Liver (tissue), 10 donors: ENCODE results near the gene RGP1. TPM values are rescaled to one million over a fixed set of nuclear protein-coding genes. Genes with fewer than 3 reads are reported as not detected.

Source experiments
- DNase-seq: peaks from one replicate; pipeline ENCODE4 v3.0.0-alpha.2; 2017; ENCODE audit warnings: low spot score
- H3K27ac ChIP-seq, 2 donors: one replicate each; pipeline ENCODE4 v1.7.0; 2013; ENCODE audit warnings: inconsistent platforms in 2 of 2, low read length in 2 of 2, control low read depth in 1 of 2, low read depth in 1 of 2, mild to moderate bottlenecking in 1 of 2
- H3K27me3 ChIP-seq, 4 donors: one replicate each; pipeline versions ENCODE4 v1.6.1 to v1.7.0; 2013; ENCODE audit warnings: low read length in 3 of 4, inconsistent platforms in 1 of 4, mild to moderate bottlenecking in 1 of 4, moderate library complexity in 1 of 4; ENCODE audit not compliant: control insufficient read depth in 4 of 4, insufficient read depth in 4 of 4
- H3K36me3 ChIP-seq, 4 donors: one replicate each; pipeline versions ENCODE4 v1.6.1 to v1.7.0; 2013; ENCODE audit warnings: low read length in 3 of 4, mild to moderate bottlenecking in 3 of 4, low read depth in 1 of 4, moderate library complexity in 1 of 4; ENCODE audit not compliant: control insufficient read depth in 4 of 4, insufficient read depth in 3 of 4
- H3K4me1 ChIP-seq, 4 donors: one replicate each; pipeline versions ENCODE4 v1.6.1 to v1.7.0; 2013; ENCODE audit warnings: low read length in 3 of 4, mild to moderate bottlenecking in 3 of 4, moderate library complexity in 1 of 4; ENCODE audit not compliant: control insufficient read depth in 4 of 4, insufficient read depth in 4 of 4
- H3K4me3 ChIP-seq, 3 donors: one replicate each; pipeline versions ENCODE4 v1.6.1 to v1.7.0; 2013; ENCODE audit warnings: low read length in 3 of 3, control low read depth in 1 of 3, low read depth in 1 of 3, mild to moderate bottlenecking in 1 of 3
- H3K9ac ChIP-seq, 2 donors: one replicate each; pipeline ENCODE4 v1.7.0; 2013; ENCODE audit warnings: low read length in 2 of 2, mild to moderate bottlenecking in 2 of 2, moderate library complexity in 2 of 2, control low read depth in 1 of 2, low read depth in 1 of 2
- H3K9me3 ChIP-seq, 4 donors: one replicate each; pipeline versions ENCODE4 v1.6.1 to v1.7.0; 2013; ENCODE audit warnings: low read length in 3 of 4; ENCODE audit not compliant: control insufficient read depth in 4 of 4
- EGR1 ChIP-seq, 2 donors: IDR thresholded peaks; 2 replicates each; pipeline ENCODE4 v1.6.1; 2016 to 2018; ENCODE audit warnings: antibody characterized with exemption in 2 of 2, low read depth in 2 of 2
- HNF4A ChIP-seq, 2 donors: conservative IDR thresholded peaks; 2 replicates each; pipeline ENCODE4 v1.6.1; 2016; ENCODE audit warnings: antibody characterized with exemption in 2 of 2, mild to moderate bottlenecking in 2 of 2
- MAX ChIP-seq: IDR thresholded peaks from 2 replicates; pipeline ENCODE4 v1.6.1; 2016; ENCODE audit warnings: antibody characterized with exemption
- NR2F2 ChIP-seq: IDR thresholded peaks from 2 replicates; pipeline ENCODE4 v1.6.1; 2016; ENCODE audit warnings: antibody characterized with exemption
- RAD21 ChIP-seq, 2 donors: IDR thresholded peaks; 2 replicates each; pipeline ENCODE4 v1.6.1; 2016; ENCODE audit warnings: antibody characterized with exemption in 2 of 2, mild to moderate bottlenecking in 2 of 2
- RXRA ChIP-seq, 2 donors: IDR thresholded peaks; 2 replicates each; pipeline ENCODE4 v1.6.1; 2017 to 2018; ENCODE audit warnings: antibody characterized with exemption in 2 of 2, mild to moderate bottlenecking in 1 of 2
- SP1 ChIP-seq: IDR thresholded peaks from 2 replicates; pipeline ENCODE4 v1.6.1; 2018; ENCODE audit warnings: antibody characterized with exemption, mild to moderate bottlenecking
- TAF1 ChIP-seq: conservative IDR thresholded peaks from 2 replicates; pipeline ENCODE4 v1.6.1; 2016; ENCODE audit warnings: antibody characterized with exemption, mild to moderate bottlenecking
- YY1 ChIP-seq: IDR thresholded peaks from 2 replicates; pipeline ENCODE4 v1.6.1; 2016; ENCODE audit warnings: antibody characterized with exemption, mild to moderate bottlenecking
- WGBS: extraction: QIAGEN DNeasy Blood & Tissue Kit; methylation state at CpG from one replicate; pipeline ENCODE4 v1.1.7; 2013; 5-methylcytosine and 5-hydroxymethylcytosine counted together
- polyA plus RNA-seq, 2 donors: library from polyadenylated mRNA; stranded (reverse) in 1 of 2; unstranded in 1 of 2; fragments of 200-250 nt in 1 of 2; fragments of >200 nt in 1 of 2; fragmentation: Nextera tagmentation in 1 of 2; extraction: Ambion mirVana in 1 of 2; gene quantifications; one replicate each; pipeline versions ENCODE4 v1.2.1 to v1.2.3, GENCODE V29; 2013 to 2015
- small RNA-seq: library from RNA; depleted of rRNA; stranded (forward); fragments of <200 nt; gene quantifications from one replicate; pipeline ENCODE3, GENCODE V24; 2014
- total RNA-seq, 2 donors: library from RNA; depleted of rRNA; stranded (reverse); fragments of >200 nt; gene quantifications; one replicate each; pipeline ENCODE4 v1.2.3, GENCODE V29; 2014
- TF ChIP-seq, protein P1 (sequence below): IDR thresholded peaks from 2 replicates; pipeline ENCODE4 v1.6.1; 2016; ENCODE audit warnings: antibody characterized with exemption, mild to moderate bottlenecking
- donor health status: healthy.
- donor health status: healthy.
- donor health status: healthy.
- donor health status: healthy.
- donor health status: healthy.

Gene RGP1
- total and polyA plus RNA-seq, 4 donors = 2.6 to 10.7 (median 5.9) TPM

GRCh38 chr9:35801328-35802128, 52.4 kb downstream of the RGP1 start:
- Histone ChIP-seq H3K27ac (peak overlapping the region in 1 of 2 donors; percentile 33), H3K9me3 (no peaks in the 10 kb centered on the region), H3K27me3 (no peaks in the 10 kb centered on the region), H3K36me3 (peaks cover 0 to 13% (median 7%) of the 10 kb centered on the region in 4 donors), H3K4me1 (peaks cover 4 to 17% (median 14%) of the 10 kb centered on the region in 4 donors), H3K4me3 (peak overlapping the region in 1 of 3 donors; percentile 16), H3K9ac (no peak overlapping the region)
- 61% methylated on average over 13 of the region's 13 CpGs for WGBS
- DNase-seq = no peak
- TF ChIP-seq, protein P1, sequence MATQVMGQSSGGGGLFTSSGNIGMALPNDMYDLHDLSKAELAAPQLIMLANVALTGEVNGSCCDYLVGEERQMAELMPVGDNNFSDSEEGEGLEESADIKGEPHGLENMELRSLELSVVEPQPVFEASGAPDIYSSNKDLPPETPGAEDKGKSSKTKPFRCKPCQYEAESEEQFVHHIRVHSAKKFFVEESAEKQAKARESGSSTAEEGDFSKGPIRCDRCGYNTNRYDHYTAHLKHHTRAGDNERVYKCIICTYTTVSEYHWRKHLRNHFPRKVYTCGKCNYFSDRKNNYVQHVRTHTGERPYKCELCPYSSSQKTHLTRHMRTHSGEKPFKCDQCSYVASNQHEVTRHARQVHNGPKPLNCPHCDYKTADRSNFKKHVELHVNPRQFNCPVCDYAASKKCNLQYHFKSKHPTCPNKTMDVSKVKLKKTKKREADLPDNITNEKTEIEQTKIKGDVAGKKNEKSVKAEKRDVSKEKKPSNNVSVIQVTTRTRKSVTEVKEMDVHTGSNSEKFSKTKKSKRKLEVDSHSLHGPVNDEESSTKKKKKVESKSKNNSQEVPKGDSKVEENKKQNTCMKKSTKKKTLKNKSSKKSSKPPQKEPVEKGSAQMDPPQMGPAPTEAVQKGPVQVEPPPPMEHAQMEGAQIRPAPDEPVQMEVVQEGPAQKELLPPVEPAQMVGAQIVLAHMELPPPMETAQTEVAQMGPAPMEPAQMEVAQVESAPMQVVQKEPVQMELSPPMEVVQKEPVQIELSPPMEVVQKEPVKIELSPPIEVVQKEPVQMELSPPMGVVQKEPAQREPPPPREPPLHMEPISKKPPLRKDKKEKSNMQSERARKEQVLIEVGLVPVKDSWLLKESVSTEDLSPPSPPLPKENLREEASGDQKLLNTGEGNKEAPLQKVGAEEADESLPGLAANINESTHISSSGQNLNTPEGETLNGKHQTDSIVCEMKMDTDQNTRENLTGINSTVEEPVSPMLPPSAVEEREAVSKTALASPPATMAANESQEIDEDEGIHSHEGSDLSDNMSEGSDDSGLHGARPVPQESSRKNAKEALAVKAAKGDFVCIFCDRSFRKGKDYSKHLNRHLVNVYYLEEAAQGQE = peak; percentile 46
- TF ChIP-seq EGR1 (IDR thresholded peaks at IDR 0.05; ENCODE audit: low read depth in 2 of 2) = no peak
- TF ChIP-seq NR2F2 = peak; percentile 27
- peak in 1 of 2 donors; percentile 24 for TF ChIP-seq RAD21 (IDR thresholded peaks at IDR 0.05)
- TF ChIP-seq HNF4A (conservative IDR thresholded peaks at IDR 0.05) = peak; percentile 86 to 88
- TF ChIP-seq YY1 = peak; percentile 59
- peak; percentile 78 to 85 for TF ChIP-seq RXRA (IDR thresholded peaks at IDR 0.05)
- no peak for TF ChIP-seq TAF1
- TF ChIP-seq SP1 = peak; percentile 87
- peak; percentile 61 for TF ChIP-seq MAX

- Histone ChIP-seq H3K9me3 (no peaks in the 10 kb centered on the region), H3K36me3 (peaks cover 0 to 27% (median 13%) of the 10 kb centered on the region in 4 donors), H3K27ac (no peak overlapping the region), H3K27me3 (no peaks in the 10 kb centered on the region), H3K4me3 (no peak overlapping the region), H3K4me1 (peaks cover 2 to 11% (median 10%) of the 10 kb centered on the region in 4 donors), H3K9ac (no peak overlapping the region)
- TF ChIP-seq SP1 = no peak
- TF ChIP-seq NR2F2 = no peak
- TF ChIP-seq EGR1 (IDR thresholded peaks at IDR 0.05; ENCODE audit: low read depth in 2 of 2) = no peak
- no peak for DNase-seq
- WGBS = 98% methylated on average over 8 of the region's 8 CpGs
Measured at GRCh38 chr9:35806101-35806500, 57.0 kb downstream of the RGP1 start.

Small RNA genes lying within 50 kb of the gene (small RNA-seq; reads per million reads assigned to genes)
- not detected for gene MIR6853

Other genes with a start within 250 kb of the RGP1 start
- gene TESK1, start 144.0 kb upstream of the RGP1 start, total RNA-seq = 1 to 10 TPM; 3.9 to 9.8 TPM
- 10 to 100 TPM in 1 of 2 donors, 1 to 10 TPM in 1; 3.7 to 12.5 TPM for gene TESK1, start 144.0 kb upstream of the RGP1 start, polyA plus RNA-seq
- gene CD72, start 130.9 kb upstream of the RGP1 start, total RNA-seq = 1 to 10 TPM; 4.7 to 5.7 TPM
- gene CD72, start 130.9 kb upstream of the RGP1 start, polyA plus RNA-seq = 1 to 10 TPM; 2.0 to 2.2 TPM
- 1 to 10 TPM in 1 of 2 donors, under 1 TPM in 1; 0.25 to 1.1 TPM for gene SIT1, start 98.4 kb upstream of the RGP1 start, total RNA-seq
- under 1 TPM; 0.17 to 0.44 TPM for gene SIT1, start 98.4 kb upstream of the RGP1 start, polyA plus RNA-seq
- over 10,000 TPM in 1 of 2 donors, 1,000 to 10,000 TPM in 1; 5,304 to 67,037 TPM for gene RMRP, start 91.3 kb upstream of the RGP1 start, total RNA-seq
- gene RMRP, start 91.3 kb upstream of the RGP1 start, polyA plus RNA-seq = 10 to 100 TPM in 1 of 2 donors, 1 to 10 TPM in 1; 5.3 to 50.9 TPM
- gene CCDC107, start 91.0 kb upstream of the RGP1 start, total RNA-seq = 1 to 10 TPM; 5.4 to 6.7 TPM
- gene CCDC107, start 91.0 kb upstream of the RGP1 start, polyA plus RNA-seq = 10 to 100 TPM; 14.2 to 20.2 TPM
- gene ARHGEF39, start 84.1 kb upstream of the RGP1 start, total RNA-seq = 1 to 10 TPM in 1 of 2 donors, under 1 TPM in 1; under 0.01 to 7.4 TPM
- under 1 TPM; 0.74 TPM for gene ARHGEF39, start 84.1 kb upstream of the RGP1 start, polyA plus RNA-seq
- gene CA9, start 75.4 kb upstream of the RGP1 start, total RNA-seq = under 1 TPM; 0.47 to 0.67 TPM
- 1 to 10 TPM in 1 of 2 donors, under 1 TPM in 1; 0.93 to 2.2 TPM for gene CA9, start 75.4 kb upstream of the RGP1 start, polyA plus RNA-seq
- gene TPM2, start 59.4 kb upstream of the RGP1 start, total RNA-seq = 10 to 100 TPM in 1 of 2 donors, 1 to 10 TPM in 1; 4.3 to 23.7 TPM
- gene TPM2, start 59.4 kb upstream of the RGP1 start, polyA plus RNA-seq = 10 to 100 TPM in 1 of 2 donors, 1 to 10 TPM in 1; 4.2 to 31.4 TPM
- 100 to 1,000 TPM; 149 to 184 TPM for gene TLN1, start 17.1 kb upstream of the RGP1 start, total RNA-seq
- gene TLN1, start 17.1 kb upstream of the RGP1 start, polyA plus RNA-seq = 100 to 1,000 TPM in 1 of 2 donors, 10 to 100 TPM in 1; 24.5 to 102 TPM
- 10 to 100 TPM in 1 of 2 donors, 1 to 10 TPM in 1; 9.2 to 21.3 TPM for gene CREB3, start 16.6 kb upstream of the RGP1 start, total RNA-seq
- 10 to 100 TPM; 14.9 to 21.4 TPM for gene CREB3, start 16.6 kb upstream of the RGP1 start, polyA plus RNA-seq
- gene GBA2, start 59 bp upstream of the RGP1 start, total RNA-seq = 10 to 100 TPM; 24.1 to 65.3 TPM
- gene GBA2, start 59 bp upstream of the RGP1 start, polyA plus RNA-seq = 10 to 100 TPM; 24.5 to 27.1 TPM
- not detected for gene MSMP, start 5.0 kb downstream of the RGP1 start, total RNA-seq
- not detected for gene MSMP, start 5.0 kb downstream of the RGP1 start, polyA plus RNA-seq
- 10 to 100 TPM in 1 of 2 donors, 1 to 10 TPM in 1; 9.4 to 17.1 TPM for gene NPR2, start 42.3 kb downstream of the RGP1 start, total RNA-seq
- 10 to 100 TPM in 1 of 2 donors, 1 to 10 TPM in 1; 8.6 to 13.0 TPM for gene NPR2, start 42.3 kb downstream of the RGP1 start, polyA plus RNA-seq
- under 1 TPM; 0.25 to 0.56 TPM for gene SPAG8, start 63.0 kb downstream of the RGP1 start, total RNA-seq
- under 1 TPM; 0.14 TPM for gene SPAG8, start 63.0 kb downstream of the RGP1 start, polyA plus RNA-seq
- 10 to 100 TPM; 34.3 to 35.0 TPM for gene HINT2, start 65.8 kb downstream of the RGP1 start, total RNA-seq
- 100 to 1,000 TPM; 117 to 176 TPM for gene HINT2, start 65.8 kb downstream of the RGP1 start, polyA plus RNA-seq
- not detected for gene FAM221B, start 79.4 kb downstream of the RGP1 start, total RNA-seq
- under 1 TPM in 1 of 2 donors, not detected in 1; 0.35 TPM for gene FAM221B, start 79.4 kb downstream of the RGP1 start, polyA plus RNA-seq
- 1 to 10 TPM; 3.1 to 5.4 TPM for gene TMEM8B, start 79.9 kb downstream of the RGP1 start, total RNA-seq
- gene TMEM8B, start 79.9 kb downstream of the RGP1 start, polyA plus RNA-seq = 1 to 10 TPM; 1.1 to 2.3 TPM
- gene OR13J1, start 121.1 kb downstream of the RGP1 start, total RNA-seq = not detected
- not detected for gene OR13J1, start 121.1 kb downstream of the RGP1 start, polyA plus RNA-seq
- gene HRCT1, start 156.9 kb downstream of the RGP1 start, total RNA-seq = under 1 TPM; 0.08 to 0.09 TPM
- 1 to 10 TPM in 1 of 2 donors, under 1 TPM in 1; 0.44 to 2.9 TPM for gene HRCT1, start 156.9 kb downstream of the RGP1 start, polyA plus RNA-seq
- 1 to 10 TPM in 1 of 2 donors, under 1 TPM in 1; 0.65 to 2.4 TPM for gene SPAAR, start 160.2 kb downstream of the RGP1 start, total RNA-seq
- 1 to 10 TPM; 1.1 TPM for gene SPAAR, start 160.2 kb downstream of the RGP1 start, polyA plus RNA-seq
- gene OR2S2, start 208.9 kb downstream of the RGP1 start, total RNA-seq = not detected
- gene OR2S2, start 208.9 kb downstream of the RGP1 start, polyA plus RNA-seq = not detected